ENCODE measurements around the gene AP2A2.

The AP2A2 gene

DNA sequence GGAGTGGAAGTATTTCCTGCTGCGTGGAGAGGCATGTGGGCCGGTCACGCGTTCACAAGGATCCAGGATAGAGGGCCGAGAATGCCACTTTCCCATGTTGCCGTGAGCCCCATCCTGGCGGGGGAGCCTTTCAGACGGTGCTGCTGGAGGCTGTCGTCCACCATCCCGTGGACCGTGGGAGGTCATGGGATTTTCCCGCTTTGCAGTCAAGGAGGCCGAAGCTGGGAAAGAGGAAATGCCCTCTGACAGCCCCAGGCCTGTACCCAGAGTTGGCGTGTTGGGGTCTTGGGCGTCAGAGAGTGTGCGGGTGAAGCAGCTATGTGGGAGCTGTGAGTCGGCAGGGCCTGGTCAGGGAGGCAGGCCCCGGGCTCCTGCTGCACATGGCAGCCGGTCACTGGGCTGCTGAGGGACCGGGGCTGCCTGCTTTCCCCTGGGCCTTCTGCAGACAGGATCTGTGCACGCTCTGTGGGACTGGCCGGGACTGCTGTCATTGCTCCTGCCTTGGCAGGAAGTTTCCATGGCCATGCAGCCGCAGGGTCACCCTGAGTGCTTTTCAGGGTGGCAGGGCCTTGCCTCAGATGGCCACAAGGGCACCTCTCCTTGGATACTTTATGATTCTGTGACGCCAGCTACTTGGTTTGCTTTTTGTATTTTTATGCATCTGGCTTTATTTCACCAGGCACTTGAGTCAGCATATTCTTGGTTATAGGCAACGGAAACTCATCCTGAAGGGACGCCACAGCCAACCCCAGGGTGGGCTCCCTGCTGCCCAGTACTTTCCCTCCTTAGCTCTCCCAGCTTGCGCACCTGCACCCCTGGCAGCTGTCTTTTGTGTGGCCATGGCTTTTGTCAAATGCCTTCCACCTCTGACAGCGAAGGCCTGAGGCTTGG lies 52.4 kb downstream of the AP2A2 start:
- Histone ChIP-seq H3K4me3 (ENCODE audit: severe bottlenecking) (no peak overlapping the region), H3K9me3 (ENCODE audit: severe bottlenecking) (no peaks in the 10 kb centered on the region), H3K27me3 (ENCODE audit: insufficient read depth, poor library complexity, severe bottlenecking) (no peaks in the 10 kb centered on the region), H3K4me1 (ENCODE audit: insufficient read depth, poor library complexity, severe bottlenecking) (no peaks in the 10 kb centered on the region), H3K27ac (ENCODE audit: poor library complexity, severe bottlenecking) (no peak overlapping the region), H3K36me3 (ENCODE audit: low read depth) (peaks cover 37% of the 10 kb centered on the region)
- TF ChIP-seq, protein P1, sequence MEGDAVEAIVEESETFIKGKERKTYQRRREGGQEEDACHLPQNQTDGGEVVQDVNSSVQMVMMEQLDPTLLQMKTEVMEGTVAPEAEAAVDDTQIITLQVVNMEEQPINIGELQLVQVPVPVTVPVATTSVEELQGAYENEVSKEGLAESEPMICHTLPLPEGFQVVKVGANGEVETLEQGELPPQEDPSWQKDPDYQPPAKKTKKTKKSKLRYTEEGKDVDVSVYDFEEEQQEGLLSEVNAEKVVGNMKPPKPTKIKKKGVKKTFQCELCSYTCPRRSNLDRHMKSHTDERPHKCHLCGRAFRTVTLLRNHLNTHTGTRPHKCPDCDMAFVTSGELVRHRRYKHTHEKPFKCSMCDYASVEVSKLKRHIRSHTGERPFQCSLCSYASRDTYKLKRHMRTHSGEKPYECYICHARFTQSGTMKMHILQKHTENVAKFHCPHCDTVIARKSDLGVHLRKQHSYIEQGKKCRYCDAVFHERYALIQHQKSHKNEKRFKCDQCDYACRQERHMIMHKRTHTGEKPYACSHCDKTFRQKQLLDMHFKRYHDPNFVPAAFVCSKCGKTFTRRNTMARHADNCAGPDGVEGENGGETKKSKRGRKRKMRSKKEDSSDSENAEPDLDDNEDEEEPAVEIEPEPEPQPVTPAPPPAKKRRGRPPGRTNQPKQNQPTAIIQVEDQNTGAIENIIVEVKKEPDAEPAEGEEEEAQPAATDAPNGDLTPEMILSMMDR (IDR thresholded peaks at IDR 0.05; ENCODE audit: poor library complexity, severe bottlenecking): no peak
- DNase-seq (ENCODE audit: low spot score): no peak
- ATAC-seq (ENCODE audit: low read depth): no peak

DNA sequence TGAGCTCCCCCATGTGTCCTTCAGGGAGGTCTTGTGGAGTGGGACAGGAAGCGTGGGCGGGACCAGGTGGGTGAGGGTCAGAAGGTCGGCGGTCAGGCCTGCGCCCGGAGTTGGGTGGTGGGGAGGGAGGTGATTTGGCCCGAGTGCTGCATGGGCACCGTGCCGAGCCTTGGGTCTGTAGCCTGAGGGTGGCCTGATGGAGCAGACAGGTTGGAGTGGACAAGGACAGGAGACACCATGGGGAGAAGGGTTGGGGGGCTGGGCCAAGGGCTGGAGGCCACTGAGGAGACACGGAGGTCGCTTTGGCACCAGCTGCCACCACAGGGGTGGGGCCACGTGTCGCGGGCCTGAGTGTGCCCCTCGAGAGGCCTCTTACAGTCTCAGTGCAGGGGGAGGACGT lies 53.1 kb downstream of the AP2A2 start:
- no peak overlapping the region for H3K4me3 ChIP-seq (ENCODE audit: severe bottlenecking)
- no peaks in the 10 kb centered on the region for H3K27me3 ChIP-seq (ENCODE audit: insufficient read depth, poor library complexity, severe bottlenecking)
- H3K4me1 ChIP-seq (ENCODE audit: insufficient read depth, poor library complexity, severe bottlenecking): no peaks in the 10 kb centered on the region
- no peak for ATAC-seq (ENCODE audit: low read depth)
- TF ChIP-seq, protein P1 (IDR thresholded peaks at IDR 0.05; ENCODE audit: poor library complexity, severe bottlenecking): no peak
- DNase-seq (ENCODE audit: low spot score): no peak
- no peak overlapping the region for H3K27ac ChIP-seq (ENCODE audit: poor library complexity, severe bottlenecking)
- peaks cover 35% of the 10 kb centered on the region for H3K36me3 ChIP-seq (ENCODE audit: low read depth)
- H3K9me3 ChIP-seq (ENCODE audit: severe bottlenecking): no peaks in the 10 kb centered on the region

DNA sequence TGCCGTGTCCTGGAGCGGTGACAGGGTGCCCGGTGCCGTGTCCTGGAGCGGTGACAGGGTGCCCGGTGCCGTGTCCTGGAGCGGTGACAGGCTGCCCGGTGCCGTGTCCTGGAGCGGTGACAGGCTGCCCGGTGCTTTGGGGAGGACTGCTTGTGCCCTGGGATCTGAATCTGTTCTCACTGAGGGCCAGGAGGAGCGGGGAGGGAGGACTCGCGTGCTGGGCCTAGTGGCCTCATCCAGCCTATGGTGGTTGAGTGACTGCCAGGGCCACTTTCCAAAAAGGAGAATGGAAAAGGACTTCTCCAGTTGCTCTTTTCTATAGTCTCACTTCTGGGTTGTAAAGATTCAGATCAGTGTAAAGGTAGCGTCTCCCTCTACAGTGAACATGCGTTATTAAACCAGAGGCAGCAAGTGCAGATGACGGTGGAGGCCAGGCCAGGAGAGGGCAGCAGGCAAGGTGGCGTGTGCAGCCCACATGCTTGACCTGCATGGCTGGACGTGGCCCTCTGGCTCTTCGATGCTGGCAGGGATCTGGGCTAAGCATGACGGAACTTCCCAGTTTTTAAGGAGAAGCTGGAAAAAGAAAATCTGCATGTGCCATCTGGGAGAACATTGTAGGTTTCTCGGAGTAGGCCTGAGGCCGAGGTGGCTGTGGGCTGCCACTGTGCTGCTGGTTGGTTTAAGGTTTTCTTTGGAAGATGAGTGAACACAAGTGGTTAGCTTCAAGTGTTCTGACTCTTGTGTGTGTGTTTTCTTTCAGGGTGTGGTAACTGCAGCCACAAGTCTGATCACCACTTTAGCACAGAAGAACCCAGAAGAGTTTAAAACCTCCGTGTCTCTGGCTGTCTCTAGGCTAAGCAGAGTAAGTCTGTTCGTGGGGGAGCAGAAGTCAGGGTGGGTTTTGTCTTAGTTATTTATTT lies 55.0 kb downstream of the AP2A2 start:
- peaks cover 49% of the 10 kb centered on the region for H3K36me3 ChIP-seq (ENCODE audit: low read depth)
- no peak overlapping the region for H3K27ac ChIP-seq (ENCODE audit: poor library complexity, severe bottlenecking)
- 0 out of 3 replicates have a peak, but pooled peaks have one; percentile 27 for ATAC-seq (ENCODE audit: low read depth)
- H3K4me3 ChIP-seq (ENCODE audit: severe bottlenecking): no peak overlapping the region
- H3K9me3 ChIP-seq (ENCODE audit: severe bottlenecking): no peaks in the 10 kb centered on the region
- no peak for DNase-seq (ENCODE audit: low spot score)
- no peaks in the 10 kb centered on the region for H3K27me3 ChIP-seq (ENCODE audit: insufficient read depth, poor library complexity, severe bottlenecking)
- no peaks in the 10 kb centered on the region for H3K4me1 ChIP-seq (ENCODE audit: insufficient read depth, poor library complexity, severe bottlenecking)
- TF ChIP-seq, protein P1 (IDR thresholded peaks at IDR 0.05; ENCODE audit: poor library complexity, severe bottlenecking): no peak

DNA sequence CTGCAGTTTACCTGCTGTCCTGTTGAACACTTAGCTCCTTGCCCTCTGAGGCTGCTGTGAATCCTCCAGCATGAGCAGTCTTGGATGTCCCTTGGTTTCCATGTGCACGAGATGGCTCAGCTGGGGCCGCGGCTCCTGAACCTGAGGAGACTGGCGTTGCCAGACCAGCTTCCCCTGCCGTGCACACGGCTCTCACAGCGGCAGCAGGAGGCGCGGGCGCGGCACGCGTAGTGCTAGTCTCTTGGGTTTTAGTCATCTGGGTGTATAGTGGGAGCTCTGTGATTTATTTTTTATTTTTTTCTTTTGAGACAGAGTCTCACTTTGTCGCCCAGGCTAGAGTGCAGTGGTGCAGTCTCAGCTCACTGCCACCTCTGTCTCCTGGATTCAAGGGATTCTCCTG lies 56.1 kb downstream of the AP2A2 start:
- DNase-seq (ENCODE audit: low spot score) (no peak), ATAC-seq (ENCODE audit: low read depth) (no peak)
- TF ChIP-seq, protein P1 (IDR thresholded peaks at IDR 0.05; ENCODE audit: poor library complexity, severe bottlenecking): no peak
- Histone ChIP-seq H3K36me3 (ENCODE audit: low read depth) (peaks cover 59% of the 10 kb centered on the region), H3K4me1 (ENCODE audit: insufficient read depth, poor library complexity, severe bottlenecking) (no peaks in the 10 kb centered on the region), H3K9me3 (ENCODE audit: severe bottlenecking) (no peaks in the 10 kb centered on the region), H3K27ac (ENCODE audit: poor library complexity, severe bottlenecking) (no peak overlapping the region), H3K27me3 (ENCODE audit: insufficient read depth, poor library complexity, severe bottlenecking) (no peaks in the 10 kb centered on the region), H3K4me3 (ENCODE audit: severe bottlenecking) (no peak overlapping the region)
